Measurements from ENCODE around the gene SRRM4. TPM values are rescaled to one million over a fixed set of nuclear protein-coding genes. Genes with fewer than 3 reads are reported as not detected.
"Not testable (repeated sequence)": the region's sequence is repeated elsewhere in the genome, so short reads cannot be mapped to it uniquely, and the experiment has no call there.

Gene SRRM4
- total RNA-seq, 4 donors from 2014 or later, result not detected

DNA sequence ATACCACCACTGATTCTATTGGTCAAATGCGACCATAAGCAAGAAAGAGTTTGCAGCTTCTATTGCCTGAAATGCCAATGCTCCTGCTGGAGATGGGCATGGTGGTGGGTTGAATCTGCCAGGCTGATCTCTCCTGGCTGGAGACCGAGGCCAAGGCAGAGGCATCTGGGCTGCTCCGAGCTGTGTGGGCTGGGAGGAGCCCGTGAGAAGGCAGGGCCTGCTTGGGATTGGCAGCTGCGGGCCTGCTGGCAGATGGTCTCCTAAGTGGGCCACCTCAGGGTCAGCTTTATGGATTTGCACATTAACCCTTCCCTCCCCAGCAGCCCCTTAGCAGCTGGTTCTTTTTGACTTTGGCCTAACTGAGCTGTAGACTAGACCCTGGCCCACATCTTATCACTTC is 25.4 kb downstream of the SRRM4 start:
- no peaks in the 10 kb centered on the region for H3K36me3 ChIP-seq
- TF ChIP-seq, protein P1, sequence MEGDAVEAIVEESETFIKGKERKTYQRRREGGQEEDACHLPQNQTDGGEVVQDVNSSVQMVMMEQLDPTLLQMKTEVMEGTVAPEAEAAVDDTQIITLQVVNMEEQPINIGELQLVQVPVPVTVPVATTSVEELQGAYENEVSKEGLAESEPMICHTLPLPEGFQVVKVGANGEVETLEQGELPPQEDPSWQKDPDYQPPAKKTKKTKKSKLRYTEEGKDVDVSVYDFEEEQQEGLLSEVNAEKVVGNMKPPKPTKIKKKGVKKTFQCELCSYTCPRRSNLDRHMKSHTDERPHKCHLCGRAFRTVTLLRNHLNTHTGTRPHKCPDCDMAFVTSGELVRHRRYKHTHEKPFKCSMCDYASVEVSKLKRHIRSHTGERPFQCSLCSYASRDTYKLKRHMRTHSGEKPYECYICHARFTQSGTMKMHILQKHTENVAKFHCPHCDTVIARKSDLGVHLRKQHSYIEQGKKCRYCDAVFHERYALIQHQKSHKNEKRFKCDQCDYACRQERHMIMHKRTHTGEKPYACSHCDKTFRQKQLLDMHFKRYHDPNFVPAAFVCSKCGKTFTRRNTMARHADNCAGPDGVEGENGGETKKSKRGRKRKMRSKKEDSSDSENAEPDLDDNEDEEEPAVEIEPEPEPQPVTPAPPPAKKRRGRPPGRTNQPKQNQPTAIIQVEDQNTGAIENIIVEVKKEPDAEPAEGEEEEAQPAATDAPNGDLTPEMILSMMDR (IDR thresholded peaks at IDR 0.05), result no peak
- no peak for TF ChIP-seq POLR2AphosphoS5 (IDR thresholded peaks at IDR 0.05)
- no peak for TF ChIP-seq EP300 (IDR thresholded peaks at IDR 0.05)
- no peak for TF ChIP-seq POLR2A (IDR thresholded peaks at IDR 0.05)
- H3K27me3 ChIP-seq, result peaks cover 40% of the 10 kb centered on the region
- no peaks in the 10 kb centered on the region for H3K4me1 ChIP-seq
- DNase-seq (ENCODE audit: low spot score in 2 of 2), result no peak
- peaks cover 7% of the 10 kb centered on the region for H3K9me3 ChIP-seq
- WGBS, result 33% methylated on average over 2 of the region's 5 CpGs
- H3K27ac ChIP-seq, result no peak overlapping the region
- no peak overlapping the region for H3K4me3 ChIP-seq

DNA sequence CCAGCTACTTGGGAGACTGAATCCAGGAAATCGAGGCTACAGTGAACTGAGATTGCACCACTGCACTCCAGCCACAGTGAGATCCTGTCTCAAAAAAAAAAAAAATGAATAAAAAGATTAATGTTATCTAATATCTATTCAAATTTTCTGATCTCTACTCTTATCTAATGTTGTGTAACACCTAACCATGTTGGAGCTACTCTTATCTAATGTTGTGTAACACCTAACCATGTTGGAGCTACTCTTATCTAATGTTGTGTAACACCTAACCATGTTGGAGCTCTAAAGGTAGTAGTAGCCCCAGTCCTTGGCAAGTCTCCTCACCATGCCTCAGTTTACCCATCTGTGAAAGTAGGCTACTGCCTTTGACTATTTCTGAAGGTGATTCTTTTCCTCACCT is 26.9 kb downstream of the SRRM4 start:
- H3K4me3 ChIP-seq; H3K4me1 ChIP-seq; H3K9me3 ChIP-seq; DNase-seq (ENCODE audit: low spot score in 2 of 2); H3K27ac ChIP-seq; H3K36me3 ChIP-seq: not testable (repeated sequence)
- peaks cover 34% of the 10 kb centered on the region for H3K27me3 ChIP-seq
- 48% methylated on average over 1 of the region's 1 CpG for WGBS

DNA sequence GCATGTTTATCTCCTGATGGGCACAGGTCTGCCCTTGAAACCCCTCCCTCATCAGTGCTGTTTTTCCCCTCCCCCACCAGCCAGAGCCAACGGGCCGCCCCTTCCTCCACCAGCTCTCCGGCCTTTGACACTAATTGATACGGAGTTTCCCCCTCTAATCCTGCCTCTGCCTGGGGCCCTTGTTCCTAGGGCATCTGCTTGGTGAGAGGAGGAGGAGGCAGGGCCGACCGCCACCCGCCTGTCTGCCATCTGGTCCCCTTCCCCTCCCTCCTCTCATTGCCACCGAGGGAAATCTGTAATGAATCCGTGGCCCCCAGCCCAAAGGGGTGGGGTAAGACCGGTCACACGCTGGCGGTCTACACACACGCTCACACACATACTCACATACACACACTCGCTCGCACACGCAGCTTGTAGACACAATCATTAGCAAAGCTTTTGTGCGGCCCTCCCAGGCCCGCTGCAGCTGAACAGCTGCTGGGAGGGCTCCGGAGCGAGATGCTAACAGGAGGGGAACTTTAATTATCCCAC is 27.4 kb downstream of the SRRM4 start:
- WGBS, result 2% methylated on average over 16 of the region's 20 CpGs
- TF ChIP-seq EP300 (IDR thresholded peaks at IDR 0.05), result no peak
- TF ChIP-seq, protein P1 (IDR thresholded peaks at IDR 0.05), result no peak
- no peak for TF ChIP-seq POLR2AphosphoS5 (IDR thresholded peaks at IDR 0.05)
- no peak for TF ChIP-seq POLR2A (IDR thresholded peaks at IDR 0.05)

DNA sequence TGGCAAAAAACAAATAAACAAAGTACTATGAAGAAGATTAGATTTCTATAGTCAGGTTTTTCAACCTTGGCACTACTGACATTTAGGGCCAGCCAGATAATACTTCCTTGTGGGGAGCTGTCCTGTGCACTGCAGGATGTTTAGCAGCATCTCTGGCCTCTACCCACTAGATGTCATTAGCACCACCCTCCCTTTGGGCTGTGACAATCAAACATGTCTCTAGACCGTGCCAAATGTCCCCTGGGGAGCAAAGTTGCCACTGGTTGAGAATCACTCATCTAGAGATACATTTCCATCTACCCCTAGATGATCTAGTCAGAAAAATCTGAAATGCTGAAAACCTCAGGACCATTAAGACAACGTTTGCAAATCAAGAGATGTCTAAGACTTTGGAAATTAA is 29.9 kb downstream of the SRRM4 start:
- Histone ChIP-seq H3K4me3 (no peak overlapping the region), H3K36me3 (no peaks in the 10 kb centered on the region), H3K4me1 (no peaks in the 10 kb centered on the region), H3K9me3 (peaks cover 7% of the 10 kb centered on the region), H3K27ac (no peak overlapping the region), H3K27me3 (peaks cover 23% of the 10 kb centered on the region)
- 37% methylated on average over 2 of the region's 2 CpGs for WGBS
- TF ChIP-seq EP300 (IDR thresholded peaks at IDR 0.05), result no peak
- no peak for TF ChIP-seq POLR2AphosphoS5 (IDR thresholded peaks at IDR 0.05)
- no peak for DNase-seq (ENCODE audit: low spot score in 2 of 2)

More for the DNA sequence above, 27.4 kb downstream of the SRRM4 start:
- no peak for DNase-seq (ENCODE audit: low spot score in 2 of 2)
- Histone ChIP-seq H3K4me1 (no peaks in the 10 kb centered on the region), H3K27me3 (peaks cover 31% of the 10 kb centered on the region), H3K9me3 (peaks cover 7% of the 10 kb centered on the region), H3K36me3 (no peaks in the 10 kb centered on the region), H3K4me3 (no peak overlapping the region), H3K27ac (no peak overlapping the region)

DNA sequence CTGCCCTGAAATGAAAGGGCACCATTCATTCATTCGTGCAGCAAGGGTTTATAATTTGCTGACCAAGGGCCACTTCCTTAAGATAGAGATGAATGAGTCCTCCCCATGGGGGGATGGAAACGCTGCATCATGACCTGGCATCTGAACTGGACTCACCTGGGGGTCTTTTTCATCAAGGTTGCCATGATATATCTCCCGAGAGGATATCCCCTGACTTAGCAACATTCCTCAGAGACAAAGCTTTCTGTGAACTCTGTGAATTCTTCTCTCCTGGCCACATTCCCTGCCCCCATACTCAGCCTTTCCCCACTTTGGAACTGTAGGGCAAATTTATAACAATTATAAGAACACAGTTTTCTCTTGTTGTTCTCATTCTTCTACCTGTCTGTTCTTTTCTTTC is 30.8 kb downstream of the SRRM4 start:
- Histone ChIP-seq H3K27me3 (peaks cover 23% of the 10 kb centered on the region), H3K4me1 (no peaks in the 10 kb centered on the region), H3K36me3 (no peaks in the 10 kb centered on the region), H3K4me3 (no peak overlapping the region), H3K27ac (no peak overlapping the region), H3K9me3 (peaks cover 7% of the 10 kb centered on the region)
- DNase-seq (ENCODE audit: low spot score in 2 of 2), result no peak
- WGBS, result 33% methylated on average over 3 of the region's 3 CpGs
- TF ChIP-seq POLR2AphosphoS5 (IDR thresholded peaks at IDR 0.05) (no peak), POLR2A (IDR thresholded peaks at IDR 0.05) (no peak), EP300 (IDR thresholded peaks at IDR 0.05) (no peak)
- TF ChIP-seq, protein P1 (IDR thresholded peaks at IDR 0.05), result no peak

DNA sequence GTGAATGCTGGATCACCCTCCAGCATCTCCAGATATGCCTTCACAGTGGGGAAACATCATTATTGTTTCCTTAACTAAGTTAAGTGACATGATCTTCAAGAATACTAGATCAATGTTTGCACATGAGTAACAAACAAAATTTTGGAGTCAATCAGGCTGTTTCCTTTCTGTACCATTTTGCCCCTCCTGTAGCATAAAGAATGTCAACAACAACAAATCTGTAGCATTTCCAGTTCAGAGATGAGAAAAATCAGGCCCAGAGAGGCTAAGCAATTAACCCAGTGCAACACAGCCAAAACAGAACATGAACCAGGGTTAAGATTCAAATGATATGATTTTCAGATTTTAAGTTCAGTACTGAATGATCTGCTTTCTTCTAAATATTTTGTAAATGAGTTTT is 31.7 kb downstream of the SRRM4 start:
- Histone ChIP-seq H3K4me1 (no peaks in the 10 kb centered on the region), H3K4me3 (no peak overlapping the region)

DNA sequence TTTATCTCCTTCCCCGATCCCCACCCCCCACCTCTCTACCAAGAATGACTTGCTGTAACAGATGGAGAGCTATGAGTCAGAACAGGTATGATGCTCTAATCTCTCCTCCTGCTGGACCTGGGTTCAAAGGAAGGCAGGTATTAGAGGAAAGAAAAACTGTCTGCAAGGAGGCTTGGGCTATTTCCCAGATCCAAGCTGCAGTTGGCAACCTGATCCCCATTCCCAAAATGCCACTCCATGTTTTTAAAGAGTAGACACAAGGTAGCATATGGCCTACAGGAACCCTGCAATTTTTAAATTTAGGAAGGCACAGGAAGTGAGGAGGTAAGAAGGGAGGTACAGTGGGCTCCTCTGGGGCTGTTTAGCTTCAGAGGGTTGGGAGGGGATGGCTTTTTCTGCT is 33.0 kb downstream of the SRRM4 start:
- no peaks in the 10 kb centered on the region for H3K4me1 ChIP-seq
- peaks cover 11% of the 10 kb centered on the region for H3K27me3 ChIP-seq
- WGBS, result 81% methylated on average over 1 of the region's 1 CpG
- TF ChIP-seq, protein P1 (IDR thresholded peaks at IDR 0.05), result no peak
- peaks cover 7% of the 10 kb centered on the region for H3K9me3 ChIP-seq
- DNase-seq (ENCODE audit: low spot score in 2 of 2), result no peak
- H3K36me3 ChIP-seq, result no peaks in the 10 kb centered on the region
- H3K4me3 ChIP-seq, result no peak overlapping the region
- H3K27ac ChIP-seq, result no peak overlapping the region

More for the DNA sequence above, 31.7 kb downstream of the SRRM4 start:
- peaks cover 23% of the 10 kb centered on the region for H3K27me3 ChIP-seq
- no peak for TF ChIP-seq POLR2AphosphoS5 (IDR thresholded peaks at IDR 0.05)
- peaks cover 7% of the 10 kb centered on the region for H3K9me3 ChIP-seq
- no peaks in the 10 kb centered on the region for H3K36me3 ChIP-seq
- no peak for DNase-seq (ENCODE audit: low spot score in 2 of 2)
- H3K27ac ChIP-seq, result no peak overlapping the region
